GM23338 (cell line): Measurements from ENCODE around the gene JOSD1. TPM values are rescaled to one million over a fixed set of nuclear protein-coding genes. Genes with fewer than 3 reads are reported as not detected.

Source experiments
- ATAC-seq: fragments of 200-7000 bp; cut with Tn5 transposase; 3 replicates; pipeline ENCODE4 v1.9.1; 2020
- DNase-seq: peaks from one replicate; pipeline ENCODE4 v3.0.0-alpha.2; 2015; ENCODE audit warnings: low spot score
- H2AFZ ChIP-seq: fragments of 200-600 bp; sonication (generic); 2 replicates; pipeline ENCODE4 v1.8.0; 2016; ENCODE audit warnings: antibody characterized with exemption, mild to moderate bottlenecking, moderate library complexity
- H3F3A ChIP-seq: fragments of 200-600 bp; sonication (generic); replicated peaks from 2 replicates; pipeline ENCODE4 v1.8.0; 2017; ENCODE audit warnings: antibody characterized with exemption, mixed run types, low read depth
- H3K27ac ChIP-seq: fragments of 200-600 bp; sonication (generic); 2 replicates; pipeline ENCODE4 v1.6.1; 2016; ENCODE audit warnings: low read depth
- H3K27me3 ChIP-seq: fragments of 200-600 bp; sonication (generic); 2 replicates; pipeline ENCODE4 v1.8.0; 2016; ENCODE audit warnings: mild to moderate bottlenecking, mixed run types, moderate library complexity; ENCODE audit not compliant: insufficient read depth
- H3K36me3 ChIP-seq: fragments of 200-600 bp; sonication (generic); 2 replicates; pipeline ENCODE4 v1.8.0; 2016; ENCODE audit warnings: mild to moderate bottlenecking; ENCODE audit not compliant: insufficient read depth
- H3K4me1 ChIP-seq: fragments of 200-600 bp; sonication (generic); 2 replicates; pipeline ENCODE4 v1.8.0; 2016; ENCODE audit warnings: mild to moderate bottlenecking, moderate library complexity; ENCODE audit not compliant: insufficient read depth
- H3K4me2 ChIP-seq: fragments of 200-600 bp; sonication (generic); 2 replicates; pipeline ENCODE4 v1.7.1; 2017; ENCODE audit warnings: mixed run types
- H3K4me3 ChIP-seq: fragments of 200-600 bp; sonication (generic); 2 replicates; pipeline ENCODE4 v1.6.1; 2016; ENCODE audit warnings: mixed run types
- H3K79me2 ChIP-seq: fragments of 200-600 bp; sonication (generic); replicated peaks from 2 replicates; pipeline ENCODE4 v1.8.0; 2017; ENCODE audit warnings: mild to moderate bottlenecking; ENCODE audit not compliant: insufficient read depth
- H3K9me2 ChIP-seq: fragments of 200-600 bp; sonication (generic); 2 replicates; pipeline ENCODE4 v1.8.0; 2017; ENCODE audit not compliant: insufficient read depth
- H4K20me1 ChIP-seq: fragments of 200-600 bp; sonication (generic); replicated peaks from 2 replicates; pipeline ENCODE4 v1.8.0; 2017; ENCODE audit warnings: mild to moderate bottlenecking; ENCODE audit not compliant: insufficient read depth
- H3K27ac Mint-ChIP-seq: 2 replicates; pipeline ENCODE4 v1.8.0; 2020; ENCODE audit warnings: inconsistent platforms, mild to moderate bottlenecking, moderate library complexity, mixed read lengths
- H3K27me3 Mint-ChIP-seq: 3 replicates; pipeline ENCODE4 v1.8.0; 2022; ENCODE audit warnings: low read depth, mild to moderate bottlenecking, moderate library complexity, mixed read lengths, inconsistent platforms; ENCODE audit not compliant: insufficient read depth, poor library complexity
- H3K36me3 Mint-ChIP-seq: 3 replicates; pipeline ENCODE4 v1.8.0; 2021; ENCODE audit warnings: low read depth, mild to moderate bottlenecking, inconsistent platforms, moderate library complexity, mixed read lengths
- H3K4me1 Mint-ChIP-seq: 3 replicates; pipeline ENCODE4 v1.8.0; 2020; ENCODE audit warnings: mild to moderate bottlenecking, inconsistent platforms, mixed read lengths
- H3K4me3 Mint-ChIP-seq: 3 replicates; pipeline ENCODE4 v1.8.0; 2021; ENCODE audit warnings: moderate library complexity, mild to moderate bottlenecking, inconsistent platforms, mixed read lengths
- H3K9me3 Mint-ChIP-seq: 3 replicates; pipeline ENCODE4 v1.8.0; 2020; ENCODE audit warnings: moderate library complexity, mild to moderate bottlenecking, inconsistent platforms, mixed read lengths
- CREB1 ChIP-seq: fragments of 250-450 bp; sonication (Bioruptor Pico); IDR thresholded peaks from 2 replicates; pipeline ENCODE4 v1.5.0; 2020; ENCODE audit warnings: low read depth, mild to moderate bottlenecking, moderate library complexity
- CTCF ChIP-seq, 2 experiments: fragments of 200-600 bp in 1 of 2; sonication (generic) in 1 of 2; conservative IDR thresholded peaks; 2 replicates each; pipeline versions ENCODE4 v1.5.1 to v1.6.1; 2016 to 2017; ENCODE audit warnings: antibody characterized with exemption in 2 of 2, low read depth in 2 of 2, mild to moderate bottlenecking in 2 of 2, moderate library complexity in 1 of 2
- EZH2phosphoT487 ChIP-seq: fragments of 200-600 bp; sonication (generic); IDR thresholded peaks from one replicate; pipeline ENCODE4 v1.8.1; 2018; ENCODE audit warnings: antibody characterized with exemption; ENCODE audit not compliant: unreplicated experiment
- JUNB ChIP-seq: IDR thresholded peaks from one replicate; pipeline ENCODE4 v1.6.1; 2016; ENCODE audit warnings: antibody characterized with exemption; ENCODE audit not compliant: unreplicated experiment
- NANOG ChIP-seq: IDR thresholded peaks from 2 replicates; pipeline ENCODE4 v1.6.1; 2016; ENCODE audit warnings: antibody characterized with exemption, borderline replicate concordance
- POLR2AphosphoS5 ChIP-seq: IDR thresholded peaks from 2 replicates; pipeline ENCODE4 v1.6.1; 2016; ENCODE audit warnings: antibody characterized with exemption, low read depth
- STAT1 ChIP-seq: IDR thresholded peaks from one replicate; pipeline ENCODE4 v1.6.1; 2016; ENCODE audit warnings: antibody characterized with exemption; ENCODE audit not compliant: unreplicated experiment
- ZNF114 ChIP-seq: fragments of 250-450 bp; sonication (Bioruptor Pico); IDR thresholded peaks from 2 replicates; pipeline ENCODE4 v1.5.0; 2020; ENCODE audit warnings: mild to moderate bottlenecking, moderate library complexity
- ZNF331 ChIP-seq: fragments of 250-450 bp; sonication (Bioruptor Pico); IDR thresholded peaks from 2 replicates; pipeline ENCODE4 v1.5.0; 2020; ENCODE audit warnings: low read depth, mild to moderate bottlenecking, moderate library complexity
- ZNF462 ChIP-seq: fragments of 250-450 bp; sonication (Bioruptor Pico); IDR thresholded peaks from 2 replicates; pipeline ENCODE4 v1.5.0; 2020; ENCODE audit warnings: mild to moderate bottlenecking, moderate library complexity
- polyA plus RNA-seq: library from polyadenylated mRNA; unstranded; fragments of >200 nt; fragmentation: Nextera tagmentation; extraction: Ambion mirVana; gene quantifications from 2 replicates; pipeline ENCODE4 v1.2.1, GENCODE V29; 2016
- total RNA-seq: library from RNA; depleted of rRNA; stranded (reverse); fragments of >200 nt; shearing (Covaris generic); gene quantifications from 2 replicates; pipeline ENCODE4 v1.2.3, GENCODE V29; 2014
- TF ChIP-seq, protein P1 (sequence below): IDR thresholded peaks from 2 replicates; pipeline ENCODE4 v1.6.1; 2016; ENCODE audit warnings: antibody characterized with exemption

Gene JOSD1
- total and polyA plus RNA-seq, 2 experiments from 2014 or later, result 4.6 to 19.7 TPM

- Mint-ChIP-seq H3K9me3 (peaks cover 8% of the 10 kb centered on the region; the same call in 2 of the 3 replicates), H3K4me1 (peaks cover 8% of the 10 kb centered on the region), H3K27me3 (peaks cover 5% of the 10 kb centered on the region), H3K4me3 (no peak overlapping the region), H3K27ac (no peak overlapping the region), H3K36me3 (peaks cover 27% of the 10 kb centered on the region)
- H3K36me3 ChIP-seq, result 0 out of 2 replicates have a peak, but pooled peaks cover 3% of the 10 kb centered on the region
- 0 out of 2 replicates have a peak, but pooled peaks cover under 1% of the 10 kb centered on the region for H3K79me2 ChIP-seq
- no peak overlapping the region for H3K4me2 ChIP-seq
- no peak for TF ChIP-seq POLR2AphosphoS5
- DNase-seq (no peak), ATAC-seq (no peak)
- H4K20me1 ChIP-seq, result no peaks in the 10 kb centered on the region; the same call in 1 of the 2 replicates
- H3K27me3 ChIP-seq, result no peaks in the 10 kb centered on the region
- H2AFZ ChIP-seq, result no peak overlapping the region
- H3K4me3 ChIP-seq, result no peak overlapping the region
- H3K4me1 ChIP-seq, result peaks cover 5% of the 10 kb centered on the region
- H3K27ac ChIP-seq, result no peak overlapping the region
- H3F3A ChIP-seq, result no peaks in the 10 kb centered on the region
- H3K9me2 ChIP-seq, result no peaks in the 10 kb centered on the region
Observed at GRCh38 chr22:38652859-38653258, 47.9 kb downstream of the JOSD1 start.

GRCh38 chr22:38649841-38650522, 50.8 kb downstream of the JOSD1 start:
- Mint-ChIP-seq H3K27ac (no peak overlapping the region), H3K27me3 (peaks cover 6% of the 10 kb centered on the region), H3K4me1 (no peaks in the 10 kb centered on the region), H3K4me3 (no peak overlapping the region), H3K9me3 (peaks cover 8% of the 10 kb centered on the region; the same call in 2 of the 3 replicates), H3K36me3 (peaks cover 40% of the 10 kb centered on the region)
- Histone ChIP-seq H4K20me1 (no peaks in the 10 kb centered on the region; the same call in 1 of the 2 replicates), H2AFZ (no peak overlapping the region), H3K4me3 (no peak overlapping the region), H3K27ac (no peak overlapping the region), H3K9me2 (no peaks in the 10 kb centered on the region), H3K27me3 (no peaks in the 10 kb centered on the region), H3K4me2 (no peak overlapping the region), H3K79me2 (no peaks in the 10 kb centered on the region), H3F3A (no peaks in the 10 kb centered on the region), H3K36me3 (0 out of 2 replicates have a peak, but pooled peaks cover 3% of the 10 kb centered on the region), H3K4me1 (no peaks in the 10 kb centered on the region)
- no peak for DNase-seq
- ATAC-seq, result no peak
- TF ChIP-seq CREB1 (CRISPR knock-in tag), result no peak
- TF ChIP-seq STAT1, result no peak
- TF ChIP-seq ZNF114, result no peak
- TF ChIP-seq POLR2AphosphoS5, result no peak
- no peak for TF ChIP-seq NANOG
- TF ChIP-seq JUNB, result no peak
- no peak for TF ChIP-seq CTCF (conservative IDR thresholded peaks at IDR 0.05; ENCODE audit: low read depth in 2 of 2)
- TF ChIP-seq ZNF331, result no peak
- TF ChIP-seq, protein P1, sequence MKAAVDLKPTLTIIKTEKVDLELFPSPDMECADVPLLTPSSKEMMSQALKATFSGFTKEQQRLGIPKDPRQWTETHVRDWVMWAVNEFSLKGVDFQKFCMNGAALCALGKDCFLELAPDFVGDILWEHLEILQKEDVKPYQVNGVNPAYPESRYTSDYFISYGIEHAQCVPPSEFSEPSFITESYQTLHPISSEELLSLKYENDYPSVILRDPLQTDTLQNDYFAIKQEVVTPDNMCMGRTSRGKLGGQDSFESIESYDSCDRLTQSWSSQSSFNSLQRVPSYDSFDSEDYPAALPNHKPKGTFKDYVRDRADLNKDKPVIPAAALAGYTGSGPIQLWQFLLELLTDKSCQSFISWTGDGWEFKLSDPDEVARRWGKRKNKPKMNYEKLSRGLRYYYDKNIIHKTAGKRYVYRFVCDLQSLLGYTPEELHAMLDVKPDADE, result no peak
- TF ChIP-seq EZH2phosphoT487, result no peak
- TF ChIP-seq ZNF462 (CRISPR knock-in tag), result no peak
